Measurements from ENCODE around the gene CSNK1G2. TPM values are rescaled to one million over a fixed set of nuclear protein-coding genes. Genes with fewer than 3 reads are reported as not detected.

The CSNK1G2 gene
- total RNA-seq (2016; rRNA removed; fragmentation: Illumina TruSeq; extraction: Trizol) (29.7 and 53.8 TPM in 2 replicates), polyA plus RNA-seq (2011; rRNA removed) (72.5 and 88.4 TPM in 2 replicates), polyA minus RNA-seq (2011; rRNA and poly(A)+ RNA removed; ENCODE audit: low replicate concordance) (51.2 and 83.6 TPM in 2 replicates), Bru-seq, nascent RNA (percentile 49 among the genes with signal in this experiment), BruChase-seq, experiment 1, labeled RNA remaining after a 6-hour chase (percentile 75 among the genes with signal in this experiment), BruChase-seq, experiment 2, labeled RNA remaining after a 2-hour chase (percentile 67 among the genes with signal in this experiment)
- 40.6 and 41.0 TPM in 2 replicates for total RNA-seq (2016; cell fraction: cytosol; rRNA removed; fragmentation: Illumina TruSeq; extraction: Trizol; ENCODE audit: low read depth)
- total RNA-seq (2016; cell fraction: insoluble cytoplasmic fraction; rRNA removed; fragmentation: Illumina TruSeq; extraction: Trizol), result 26.8 and 56.3 TPM in 2 replicates
- total RNA-seq (2016; cell fraction: membrane; rRNA removed; fragmentation: Illumina TruSeq; extraction: Trizol), result 85.2 and 87.4 TPM in 2 replicates
- 39.2 and 46.8 TPM in 2 replicates for total RNA-seq (2016; cell fraction: nucleus; rRNA removed; fragmentation: Illumina TruSeq; extraction: Trizol)
- polyA plus RNA-seq (2011; cell fraction: cytosol; rRNA removed), result 33.8 and 56.1 TPM in 2 replicates
- polyA plus RNA-seq (2011; cell fraction: nucleus; rRNA removed), result 380 and 522 TPM in 2 replicates
- 38.6 and 40.4 TPM in 2 replicates for polyA plus RNA-seq (2012)
- polyA plus RNA-seq (2016; cell fraction: cytosol; fragmentation: Illumina TruSeq; extraction: Trizol; ENCODE audit: low read depth), result 39.6 and 47.2 TPM in 2 replicates
- 36.1 and 45.7 TPM in 2 replicates for polyA plus RNA-seq (2016; cell fraction: insoluble cytoplasmic fraction; fragmentation: Illumina TruSeq; extraction: Trizol; ENCODE audit: low read depth)
- polyA plus RNA-seq (2016; cell fraction: membrane; fragmentation: Illumina TruSeq; extraction: Trizol; ENCODE audit: low read depth), result 79.1 and 81.2 TPM in 2 replicates
- 157 TPM in 2 replicates for polyA plus RNA-seq (2016; cell fraction: nucleus; fragmentation: Illumina TruSeq; extraction: Trizol; ENCODE audit: insufficient read depth, low read depth)
- polyA minus RNA-seq (2011; cell fraction: cytosol; rRNA and poly(A)+ RNA removed), result 23.6 and 25.2 TPM in 2 replicates
- polyA minus RNA-seq (2011; cell fraction: nucleus; rRNA and poly(A)+ RNA removed), result 18.2 and 21.2 TPM in 2 replicates
- long read RNA-seq, experiment 1, partial matches to known transcripts, result 7 of 15 reads
- long read RNA-seq, experiment 1, other reads (novel, unspliced or antisense), result 8 of 15 reads
- long read RNA-seq, experiment 2, transcript CSNK1G2-201 (12 exons, 2,918 nt), result major isoform, 70 of 160 reads
- long read RNA-seq, experiment 2, partial matches to known transcripts, result 79 of 160 reads
- long read RNA-seq, experiment 2, other reads (novel, unspliced or antisense), result 11 of 160 reads

DNA sequence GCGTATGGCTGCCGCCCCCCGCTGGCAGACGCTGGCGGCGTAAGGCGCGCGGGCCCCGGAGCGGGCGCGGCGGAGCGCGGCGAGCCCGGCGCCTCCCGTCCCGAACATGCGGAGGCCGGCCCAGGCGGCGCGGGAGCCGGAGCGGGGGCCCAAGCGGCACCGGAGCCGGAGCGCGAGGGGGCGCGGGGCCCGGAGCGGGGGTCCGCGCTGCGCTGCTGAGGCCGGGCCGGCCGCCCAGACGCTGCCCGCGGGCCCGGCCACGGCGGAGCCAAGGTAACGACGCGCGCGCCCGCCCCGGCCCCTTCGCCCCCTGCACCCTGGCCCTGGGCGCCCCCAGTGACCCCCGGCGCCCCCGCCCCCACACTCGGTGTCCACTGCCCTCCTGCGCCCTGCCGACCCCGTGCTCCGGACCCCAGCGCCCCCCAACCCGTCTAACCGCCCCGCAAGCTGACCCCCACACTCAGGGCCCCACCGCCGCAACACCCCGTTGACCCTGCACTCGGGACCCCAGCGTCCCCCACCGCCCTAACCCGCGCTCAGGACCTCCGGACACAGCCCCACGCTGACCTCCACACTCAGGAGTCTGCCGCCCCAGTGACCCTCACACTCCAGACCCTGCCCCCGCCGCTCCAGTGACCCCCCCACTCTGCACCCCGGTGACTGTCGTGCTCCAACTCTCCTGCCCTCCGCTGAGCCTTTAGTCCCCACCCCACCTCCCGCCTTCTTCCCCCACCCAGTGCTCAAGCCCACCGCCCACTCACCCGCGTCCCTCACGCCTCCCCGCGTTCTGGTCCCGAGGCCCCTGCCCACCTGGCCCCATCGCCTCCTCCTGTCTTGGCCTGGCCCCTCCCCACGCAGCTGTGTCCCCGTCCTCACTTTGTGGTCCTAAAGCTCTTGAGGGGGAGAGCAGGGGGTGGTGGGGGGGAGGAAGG, at the start of gene CSNK1G2:
Gene CSNK1G2, plus strand, starts transcription at position 27 of the 932 bp plus-strand sequence. CDS start 28,601 bp downstream, outside the sequence.
- CTCF ChIA-PET (ENCODE audit: low intra/inter-chr PET ratio, low total read pairs), result no interaction called here
- H3K4me1 ChIP-seq (ENCODE audit: insufficient read depth, low read length), result peaks cover 45% of the 10 kb centered on the region
- POLR2A ChIA-PET, result no interaction called here
- H4K20me1 ChIP-seq (ENCODE audit: insufficient read depth, low read length), result peaks cover 33% of the 10 kb centered on the region
- FAIRE-seq (no peak), ATAC-seq (peak; percentile 5; the same call in 2 of the 3 replicates), DNase-seq (ENCODE audit: low spot score) (no peak)
- BruUV-seq (replicated peaks), result no TSS peak
- H3K36me3 ChIP-seq (replicated peaks in 1 of 2; ENCODE audit: control insufficient read depth in 1 of 2, insufficient read depth in 2 of 2, low read length in 2 of 2), result no peaks in the 10 kb centered on the region
- intact Hi-C loops (cut with micrococcal nuclease; ENCODE audit: unreplicated experiment) (no loop called here), in situ Hi-C loops (cut with HindIII; ENCODE audit: extremely low pct_ligation_motif_present, low pct_unique_long_range_greater_than_20kb) (no loop called here)
- peak within 1 kb of the TSS; percentile 90 for H3K9ac ChIP-seq (ENCODE audit: insufficient read depth, low read depth, low read length)
- H3K27ac ChIP-seq (ENCODE audit: extremely low read length, insufficient read depth, low read length), result peak within 1 kb of the TSS; percentile 84
- no peaks in the 10 kb centered on the region for H3K9me3 ChIP-seq (ENCODE audit: low read length)
- H3K4me2 ChIP-seq (ENCODE audit: low read depth, low read length), result peak within 1 kb of the TSS; percentile 97
- peak within 1 kb of the TSS; percentile 92 to 95 (median 95) for H3K4me3 ChIP-seq (replicated peaks in 1 of 3; ENCODE audit: insufficient read depth in 1 of 3, low read depth in 2 of 3, low read length in 3 of 3)
- 3% methylated on average over 17 of the region's 97 CpGs for WGBS (ENCODE audit: low lambda C conversion rate)
- no peak within 1 kb of the TSS for H2AFZ ChIP-seq (ENCODE audit: low read length)
- peaks cover 38% of the 10 kb centered on the region for H3K79me2 ChIP-seq (ENCODE audit: insufficient read depth, low read length)
- no peaks in the 10 kb centered on the region; a peak in 1 of 5 replicates for H3K27me3 ChIP-seq (ENCODE audit: control insufficient read depth in 1 of 2, insufficient read depth in 2 of 2, low read length in 2 of 2)
- TF ChIP-seq ARHGAP35 (CRISPR knock-in tag; IDR thresholded peaks at IDR 0.05; ENCODE audit: borderline replicate concordance) (no peak), ZNF691 (CRISPR knock-in tag; IDR thresholded peaks at IDR 0.05; ENCODE audit: borderline replicate concordance, low read depth) (peak; percentile 76; the same call in 1 of the 2 replicates), KDM5A (IDR thresholded peaks at IDR 0.05; ENCODE audit: borderline replicate concordance, low read length) (peak; percentile 62; the same call in 1 of the 2 replicates), HNRNPK (IDR thresholded peaks at IDR 0.05; ENCODE audit: low read depth, low read length, poor library complexity, severe bottlenecking) (peak; percentile 61), HINFP (CRISPR knock-in tag; IDR thresholded peaks at IDR 0.05; ENCODE audit: low read depth) (no peak), ZNF512B (CRISPR knock-in tag; IDR thresholded peaks at IDR 0.05; ENCODE audit: borderline replicate concordance) (no peak), ZNF710 (CRISPR knock-in tag; IDR thresholded peaks at IDR 0.05; ENCODE audit: borderline replicate concordance) (no peak)
